BLaER1 (cell line): ENCODE results near the gene IQCH.
"Not testable (repeated sequence)": the region's sequence is repeated elsewhere in the genome, so short reads cannot be mapped to it uniquely, and the experiment has no call there.

ENCODE experiments used
- H3K27ac ChIP-seq: shearing (Covaris generic); formaldehyde crosslinking; 2 replicates; pipeline ENCODE4 v1.8.1; 2022
- H3K27me3 ChIP-seq: shearing (Covaris generic); formaldehyde crosslinking; 2 replicates; pipeline ENCODE4 v1.8.1; 2022
- H3K36me3 ChIP-seq: shearing (Covaris generic); formaldehyde crosslinking; 2 replicates; pipeline ENCODE4 v1.8.1; 2022
- H3K4me1 ChIP-seq: shearing (Covaris generic); formaldehyde crosslinking; 2 replicates; pipeline ENCODE4 v1.8.1; 2022
- H3K4me2 ChIP-seq: shearing (Covaris generic); formaldehyde crosslinking; 2 replicates; pipeline ENCODE4 v1.8.1; 2022
- H3K4me3 ChIP-seq: shearing (Covaris generic); formaldehyde crosslinking; 2 replicates; pipeline ENCODE4 v1.8.1; 2022
- H3K9ac ChIP-seq: shearing (Covaris generic); formaldehyde crosslinking; 2 replicates; pipeline ENCODE4 v1.8.1; 2022
- H3K9me3 ChIP-seq: shearing (Covaris generic); formaldehyde crosslinking; 2 replicates; pipeline ENCODE4 v1.8.1; 2022
- H4K20me1 ChIP-seq: shearing (Covaris generic); formaldehyde crosslinking; 2 replicates; pipeline ENCODE4 v1.8.1; 2022
- Cebpa-rat ChIP-seq: shearing (Covaris generic); IDR thresholded peaks from 2 replicates; pipeline ENCODE4 v1.8.1; 2022

IQCH gene

DNA sequence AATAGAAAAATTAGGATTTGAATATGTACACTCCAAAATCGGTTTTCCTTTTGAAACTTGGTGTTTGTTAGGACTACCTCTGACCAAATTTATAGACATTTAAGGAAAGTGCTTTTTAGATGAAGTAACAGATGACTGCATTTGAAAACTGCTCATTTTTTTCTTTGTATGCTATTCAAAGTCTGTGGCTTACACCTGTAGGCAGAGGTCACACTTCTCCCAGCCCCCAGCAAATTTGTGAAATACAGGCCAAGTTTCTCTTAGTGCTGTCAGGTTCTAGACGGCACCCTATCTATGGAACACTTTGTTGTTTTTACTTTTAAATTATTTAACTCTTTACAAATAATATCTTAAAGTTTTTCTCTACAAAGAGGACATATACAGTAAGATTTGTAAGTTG is 165.6 kb downstream of the IQCH start:
- H3K4me1 ChIP-seq, result peaks cover 3% of the 10 kb centered on the region
- H3K4me2 ChIP-seq, result no peak overlapping the region
- no peak for TF ChIP-seq Cebpa-rat
- no peak overlapping the region for H3K9ac ChIP-seq
- no peaks in the 10 kb centered on the region for H3K36me3 ChIP-seq
- H3K9me3 ChIP-seq, result no peaks in the 10 kb centered on the region
- H3K4me3 ChIP-seq, result no peak overlapping the region
- no peaks in the 10 kb centered on the region for H4K20me1 ChIP-seq
- no peak overlapping the region for H3K27ac ChIP-seq
- no peaks in the 10 kb centered on the region for H3K27me3 ChIP-seq

DNA sequence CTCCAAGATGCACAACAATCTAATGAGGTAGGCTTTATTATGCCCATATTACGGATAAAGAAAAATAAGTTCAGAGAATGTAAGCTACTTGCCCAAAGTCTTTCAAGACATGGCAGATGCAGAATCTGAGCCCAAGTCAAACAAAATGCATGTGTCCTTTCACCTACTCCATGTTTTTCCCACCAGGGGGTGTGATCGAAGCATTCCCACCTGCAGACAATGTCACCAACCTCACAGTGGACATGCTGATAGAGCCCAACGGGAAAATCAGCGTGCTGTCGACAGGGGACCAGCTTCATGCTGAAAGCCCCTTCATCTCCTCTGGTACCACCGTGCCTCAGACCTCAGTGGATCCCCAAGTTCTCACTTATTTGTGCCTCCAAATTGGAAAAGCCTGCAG is 166.5 kb downstream of the IQCH start:
- H3K4me1 ChIP-seq, result no peaks in the 10 kb centered on the region
- H3K36me3 ChIP-seq, result no peaks in the 10 kb centered on the region
- H3K9me3 ChIP-seq, result no peaks in the 10 kb centered on the region
- no peaks in the 10 kb centered on the region for H4K20me1 ChIP-seq
- H3K27ac ChIP-seq, result no peak overlapping the region
- H3K9ac ChIP-seq, result no peak overlapping the region
- TF ChIP-seq Cebpa-rat, result no peak
- H3K4me3 ChIP-seq, result no peak overlapping the region
- H3K27me3 ChIP-seq, result no peaks in the 10 kb centered on the region
- no peak overlapping the region for H3K4me2 ChIP-seq

DNA sequence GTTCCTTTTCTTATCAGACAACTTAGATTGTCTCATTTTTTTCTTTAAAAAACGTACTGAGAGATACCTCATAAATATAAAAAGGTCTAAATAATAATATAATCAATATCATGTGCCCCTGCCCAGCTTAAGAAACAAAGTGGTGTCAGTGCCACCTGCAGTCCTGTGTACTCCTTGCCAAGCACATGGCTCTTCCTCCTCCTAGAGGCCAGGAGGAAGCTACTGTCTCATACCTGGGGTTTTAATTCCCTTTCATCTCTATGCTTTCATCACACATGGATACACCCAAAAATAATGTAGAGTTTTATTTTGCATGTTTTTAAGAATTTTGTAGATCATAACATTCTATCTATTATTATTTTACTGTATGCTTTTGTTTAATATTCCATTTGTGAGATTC is 167.7 kb downstream of the IQCH start:
- Histone ChIP-seq H3K4me1 (no peaks in the 10 kb centered on the region), H3K27me3 (no peaks in the 10 kb centered on the region), H3K9ac (no peak overlapping the region), H3K36me3 (no peaks in the 10 kb centered on the region), H3K9me3 (no peaks in the 10 kb centered on the region), H3K4me2 (no peak overlapping the region), H4K20me1 (no peaks in the 10 kb centered on the region), H3K4me3 (no peak overlapping the region), H3K27ac (no peak overlapping the region)
- no peak for TF ChIP-seq Cebpa-rat

DNA sequence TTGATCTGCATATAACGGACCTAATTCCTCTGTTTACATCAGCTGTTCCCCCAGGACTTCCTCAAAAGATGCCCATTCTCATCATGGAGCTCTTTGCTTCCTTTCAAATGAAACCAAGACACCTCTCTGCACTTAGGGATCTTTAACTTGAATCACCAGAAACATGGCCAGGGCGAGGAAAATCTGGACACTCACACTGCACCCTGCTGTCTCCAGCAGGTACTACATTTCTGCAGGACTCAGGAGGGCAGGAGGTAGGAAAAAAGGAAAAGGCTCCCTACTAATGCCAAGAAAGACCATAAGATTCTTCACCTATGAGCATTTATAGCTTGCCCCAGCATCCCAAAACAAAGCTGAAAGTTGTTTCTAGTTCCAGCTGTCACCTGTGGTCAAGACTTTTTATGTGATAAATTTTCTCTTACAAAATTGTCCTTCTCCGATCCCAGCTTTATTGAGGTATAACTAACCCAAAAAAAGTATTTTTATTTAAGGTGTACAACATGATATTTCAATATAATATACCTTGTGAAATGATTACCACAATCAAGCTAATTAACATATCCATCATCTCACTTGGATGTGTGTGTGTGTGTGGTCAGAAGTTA is 179.0 kb downstream of the IQCH start:
- no peak for TF ChIP-seq Cebpa-rat
- H3K4me1 ChIP-seq, result no peaks in the 10 kb centered on the region
- H3K27me3 ChIP-seq, result no peaks in the 10 kb centered on the region
- no peak overlapping the region for H3K4me2 ChIP-seq
- no peaks in the 10 kb centered on the region for H4K20me1 ChIP-seq
- H3K27ac ChIP-seq, result no peak overlapping the region
- H3K9ac ChIP-seq, result no peak overlapping the region
- no peak overlapping the region for H3K4me3 ChIP-seq
- H3K9me3 ChIP-seq, result no peaks in the 10 kb centered on the region
- H3K36me3 ChIP-seq, result no peaks in the 10 kb centered on the region

DNA sequence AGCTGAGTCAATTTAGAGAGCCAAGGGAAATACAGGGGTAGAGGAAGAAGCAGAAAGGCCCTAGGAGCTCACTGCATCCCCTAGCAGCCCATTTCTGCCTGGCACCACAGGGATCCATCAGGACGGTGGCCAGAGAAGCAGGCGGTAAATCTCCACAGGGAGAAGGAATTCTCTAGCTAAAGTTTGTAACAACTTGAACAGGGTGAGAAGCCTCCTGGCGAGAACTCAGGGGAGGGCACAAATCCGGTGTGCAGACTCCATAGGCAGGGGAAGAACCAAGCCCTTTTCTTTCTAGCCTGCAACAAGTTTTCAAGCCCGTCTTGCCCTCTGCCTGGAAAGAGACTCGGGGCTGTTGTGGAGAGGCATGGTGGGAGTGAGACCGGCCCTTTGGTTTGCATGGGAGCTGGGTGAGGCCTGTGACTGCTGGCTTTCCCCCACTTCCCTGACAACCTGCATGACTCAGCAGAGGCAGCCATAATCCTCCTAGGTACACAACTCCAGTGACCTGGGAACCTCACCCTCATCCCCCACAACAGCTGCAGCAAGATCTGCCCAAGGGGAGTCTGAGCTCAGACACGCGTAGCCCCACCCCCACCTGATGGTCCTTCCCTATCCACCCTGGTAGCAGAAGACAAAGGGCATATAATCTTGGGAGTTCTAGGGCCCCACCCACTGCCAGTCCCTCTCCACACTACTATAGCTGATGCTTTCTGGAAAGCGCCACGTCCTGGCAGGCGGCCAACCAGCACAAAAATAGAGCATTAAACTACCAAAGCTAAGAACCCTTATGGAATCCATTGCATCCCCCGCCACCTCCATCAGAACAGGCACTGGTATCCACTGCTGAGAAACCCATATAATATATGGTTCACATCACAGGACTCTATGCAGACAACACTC is 182.0 kb downstream of the IQCH start:
- H3K27ac ChIP-seq, H3K9ac ChIP-seq, H3K4me1 ChIP-seq, H4K20me1 ChIP-seq, H3K4me3 ChIP-seq, H3K36me3 ChIP-seq, H3K27me3 ChIP-seq, H3K9me3 ChIP-seq, H3K4me2 ChIP-seq: not testable (repeated sequence)

DNA sequence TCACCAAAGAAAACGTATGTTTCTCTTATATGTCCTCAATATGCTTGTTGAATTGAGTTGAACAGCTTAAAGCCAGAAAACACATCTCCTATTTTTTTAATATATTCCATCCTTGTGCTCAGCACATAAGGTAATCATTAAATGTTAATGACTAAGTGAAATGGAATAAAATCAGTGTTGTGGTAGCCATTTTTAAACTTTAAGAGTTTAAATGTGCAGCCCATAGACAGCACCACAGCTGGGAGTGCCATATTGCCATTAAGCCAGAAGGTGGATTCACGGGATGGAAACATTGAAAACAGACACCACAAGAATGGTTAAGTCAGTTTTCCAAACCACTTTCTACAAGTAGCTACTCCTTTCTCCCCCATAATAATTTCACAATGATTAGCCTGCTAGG is 189.5 kb downstream of the IQCH start:
- Histone ChIP-seq H3K9ac (no peak overlapping the region), H3K27me3 (no peaks in the 10 kb centered on the region), H3K4me1 (no peaks in the 10 kb centered on the region), H3K9me3 (no peaks in the 10 kb centered on the region), H4K20me1 (no peaks in the 10 kb centered on the region), H3K4me2 (no peak overlapping the region), H3K36me3 (no peaks in the 10 kb centered on the region), H3K27ac (no peak overlapping the region), H3K4me3 (no peak overlapping the region)
- no peak for TF ChIP-seq Cebpa-rat

DNA sequence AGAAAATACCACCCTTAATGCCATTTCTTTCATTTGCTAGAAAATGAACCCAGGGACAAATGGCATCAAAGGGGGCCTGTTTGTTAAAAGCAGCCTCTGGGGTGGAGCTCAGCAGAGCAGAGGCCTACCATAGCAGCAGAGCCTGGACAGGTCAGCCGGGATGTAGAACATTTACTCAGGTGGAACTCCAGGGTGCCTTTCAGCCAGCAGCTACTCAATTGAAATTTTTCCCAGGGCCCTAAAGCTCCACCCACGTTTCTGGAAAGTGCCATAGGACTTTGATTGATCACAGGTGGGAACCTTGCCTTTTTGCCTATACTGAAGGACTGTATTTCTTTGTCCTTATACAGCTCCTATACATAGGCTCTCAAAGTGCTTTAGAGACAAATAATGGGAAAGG is 191.9 kb downstream of the IQCH start:
- Histone ChIP-seq H3K4me3 (no peak overlapping the region), H4K20me1 (no peaks in the 10 kb centered on the region), H3K4me2 (no peak overlapping the region), H3K4me1 (no peaks in the 10 kb centered on the region), H3K27ac (no peak overlapping the region), H3K9me3 (no peaks in the 10 kb centered on the region), H3K36me3 (no peaks in the 10 kb centered on the region), H3K9ac (no peak overlapping the region), H3K27me3 (no peaks in the 10 kb centered on the region)
- no peak for TF ChIP-seq Cebpa-rat

DNA sequence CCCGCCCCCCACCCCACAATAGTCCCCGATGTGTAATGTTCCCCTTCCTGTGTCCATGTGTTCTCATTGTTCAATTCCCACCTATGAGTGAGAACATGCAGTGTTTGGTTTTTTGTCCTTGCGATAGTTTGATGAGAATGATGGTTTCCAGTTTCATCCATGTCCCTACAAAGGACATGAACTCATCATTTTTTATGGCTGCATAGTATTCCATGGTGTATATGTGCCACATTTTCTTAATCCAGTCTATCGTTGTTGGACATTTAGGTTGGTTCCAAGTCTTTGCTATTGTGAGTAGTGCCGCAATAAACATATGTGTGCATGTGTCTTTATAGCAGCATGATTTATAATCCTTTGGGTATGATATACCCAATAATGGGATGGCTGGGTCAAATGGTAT is 193.8 kb downstream of the IQCH start:
- H3K27me3 ChIP-seq, H3K9me3 ChIP-seq, H3K27ac ChIP-seq, H4K20me1 ChIP-seq, H3K4me2 ChIP-seq, H3K36me3 ChIP-seq, H3K4me1 ChIP-seq, H3K9ac ChIP-seq, H3K4me3 ChIP-seq: not testable (repeated sequence)

DNA sequence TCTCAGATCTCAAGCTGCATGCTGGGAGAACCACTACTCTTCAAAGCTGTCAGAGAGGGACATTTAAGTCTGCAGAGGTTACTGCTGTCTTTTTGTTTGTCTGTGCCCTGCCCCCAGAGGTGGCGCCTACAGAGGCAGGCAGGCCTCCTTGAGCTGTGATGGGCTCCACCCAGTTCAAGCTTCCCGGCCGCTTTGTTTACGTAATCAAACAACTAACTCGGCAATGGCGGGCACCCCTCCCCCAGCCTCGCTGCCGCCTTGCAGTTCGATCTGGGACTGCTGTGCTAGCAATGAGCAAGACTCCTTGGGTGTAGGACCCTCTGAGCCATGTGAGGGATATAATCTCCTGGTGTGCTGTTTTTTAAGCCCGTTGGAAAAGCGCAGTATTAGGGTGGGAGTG is 199.1 kb downstream of the IQCH start:
- not testable (repeated sequence) for H3K27ac ChIP-seq, H3K4me1 ChIP-seq, H4K20me1 ChIP-seq, H3K36me3 ChIP-seq, H3K27me3 ChIP-seq, H3K4me3 ChIP-seq, H3K4me2 ChIP-seq, H3K9ac ChIP-seq
- H3K9me3 ChIP-seq, result peaks cover 14% of the 10 kb centered on the region

DNA sequence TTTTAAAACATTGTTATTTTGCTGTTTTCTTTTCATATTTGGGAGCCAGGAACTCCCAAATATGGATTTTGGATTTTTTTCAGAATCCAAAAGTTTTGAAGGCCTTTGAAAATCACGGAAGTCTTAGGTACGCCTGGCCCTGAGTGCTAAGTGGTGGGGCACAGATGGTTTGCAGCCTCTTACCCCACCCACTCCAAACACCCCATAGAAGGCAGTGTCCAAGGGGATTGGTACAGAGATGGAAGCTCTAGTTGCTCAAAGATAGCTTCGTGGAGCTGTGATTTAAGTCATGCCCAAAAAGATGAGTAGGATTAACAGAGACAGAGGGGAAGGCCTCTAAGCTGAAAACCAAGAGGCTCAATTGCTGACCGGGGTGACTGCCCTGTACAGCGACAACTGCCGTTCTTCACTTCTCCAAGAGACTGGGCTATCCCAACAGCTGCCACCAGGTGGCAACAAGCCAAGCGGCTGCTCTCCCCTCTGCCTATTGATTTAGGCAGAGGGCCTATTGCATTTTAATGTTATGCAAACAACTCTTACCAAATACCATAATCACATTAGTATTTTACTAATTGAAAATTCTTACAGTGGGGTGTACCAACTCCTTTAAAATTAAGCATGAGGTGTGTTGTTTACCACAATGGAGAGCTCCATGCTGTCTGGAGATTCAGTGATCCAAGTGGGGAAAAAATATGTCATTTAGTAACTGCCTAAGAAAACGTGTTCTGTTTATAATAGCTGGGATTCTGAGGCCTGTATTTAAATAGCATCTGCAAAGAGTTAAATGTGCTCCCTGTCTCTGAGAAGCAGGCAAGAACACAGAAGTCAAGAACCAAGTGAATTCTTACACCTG is 202.3 kb downstream of the IQCH start:
- no peak overlapping the region for H3K9ac ChIP-seq
- no peak overlapping the region for H3K4me3 ChIP-seq
- no peaks in the 10 kb centered on the region for H3K4me1 ChIP-seq
- H3K9me3 ChIP-seq, result peaks cover 14% of the 10 kb centered on the region
- no peak for TF ChIP-seq Cebpa-rat
- no peaks in the 10 kb centered on the region for H4K20me1 ChIP-seq
- H3K36me3 ChIP-seq, result 0 out of 2 replicates have a peak, but pooled peaks cover 8% of the 10 kb centered on the region
- H3K27ac ChIP-seq, result no peak overlapping the region
- H3K4me2 ChIP-seq, result no peak overlapping the region
- no peaks in the 10 kb centered on the region for H3K27me3 ChIP-seq
